ENCODE measurements around the gene NEO1. TPM values are rescaled to one million over a fixed set of nuclear protein-coding genes. Genes with fewer than 3 reads are reported as not detected.

Gene NEO1
- total and polyA plus RNA-seq, 2 of the 13 experiments (the other 11 are each of a cell fraction or from before 2014, with no cell fraction given) = 8.4 to 11.0 TPM

DNA sequence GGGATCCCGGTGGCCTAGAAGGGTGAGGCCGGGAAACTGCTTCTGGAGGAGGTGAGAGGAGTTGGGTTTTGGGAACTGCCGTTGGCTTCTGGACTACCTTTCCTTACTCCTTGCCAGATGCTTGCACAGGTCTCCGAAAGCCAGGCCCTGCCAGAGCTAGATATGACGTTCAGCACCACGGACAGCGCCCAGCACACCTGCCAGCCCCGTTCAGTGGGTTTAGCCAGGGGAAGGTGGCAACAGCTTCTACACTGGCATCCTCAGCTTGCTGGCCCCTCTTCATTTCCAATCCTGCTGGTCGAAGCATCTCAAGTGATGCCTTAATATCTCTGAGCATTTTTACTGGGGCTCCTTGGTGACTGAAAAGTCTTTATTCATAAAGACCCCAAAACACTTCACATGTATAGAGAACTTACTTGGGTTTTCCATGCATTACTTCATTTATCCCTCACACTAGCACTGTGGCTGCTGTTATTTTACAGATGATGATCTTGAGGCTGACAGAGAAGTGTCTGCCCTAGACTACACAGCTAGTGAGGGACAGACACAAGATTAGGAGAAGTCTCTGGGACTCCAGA is 294.6 kb downstream of the NEO1 start (continued):
- TF ChIP-seq, protein P1, sequence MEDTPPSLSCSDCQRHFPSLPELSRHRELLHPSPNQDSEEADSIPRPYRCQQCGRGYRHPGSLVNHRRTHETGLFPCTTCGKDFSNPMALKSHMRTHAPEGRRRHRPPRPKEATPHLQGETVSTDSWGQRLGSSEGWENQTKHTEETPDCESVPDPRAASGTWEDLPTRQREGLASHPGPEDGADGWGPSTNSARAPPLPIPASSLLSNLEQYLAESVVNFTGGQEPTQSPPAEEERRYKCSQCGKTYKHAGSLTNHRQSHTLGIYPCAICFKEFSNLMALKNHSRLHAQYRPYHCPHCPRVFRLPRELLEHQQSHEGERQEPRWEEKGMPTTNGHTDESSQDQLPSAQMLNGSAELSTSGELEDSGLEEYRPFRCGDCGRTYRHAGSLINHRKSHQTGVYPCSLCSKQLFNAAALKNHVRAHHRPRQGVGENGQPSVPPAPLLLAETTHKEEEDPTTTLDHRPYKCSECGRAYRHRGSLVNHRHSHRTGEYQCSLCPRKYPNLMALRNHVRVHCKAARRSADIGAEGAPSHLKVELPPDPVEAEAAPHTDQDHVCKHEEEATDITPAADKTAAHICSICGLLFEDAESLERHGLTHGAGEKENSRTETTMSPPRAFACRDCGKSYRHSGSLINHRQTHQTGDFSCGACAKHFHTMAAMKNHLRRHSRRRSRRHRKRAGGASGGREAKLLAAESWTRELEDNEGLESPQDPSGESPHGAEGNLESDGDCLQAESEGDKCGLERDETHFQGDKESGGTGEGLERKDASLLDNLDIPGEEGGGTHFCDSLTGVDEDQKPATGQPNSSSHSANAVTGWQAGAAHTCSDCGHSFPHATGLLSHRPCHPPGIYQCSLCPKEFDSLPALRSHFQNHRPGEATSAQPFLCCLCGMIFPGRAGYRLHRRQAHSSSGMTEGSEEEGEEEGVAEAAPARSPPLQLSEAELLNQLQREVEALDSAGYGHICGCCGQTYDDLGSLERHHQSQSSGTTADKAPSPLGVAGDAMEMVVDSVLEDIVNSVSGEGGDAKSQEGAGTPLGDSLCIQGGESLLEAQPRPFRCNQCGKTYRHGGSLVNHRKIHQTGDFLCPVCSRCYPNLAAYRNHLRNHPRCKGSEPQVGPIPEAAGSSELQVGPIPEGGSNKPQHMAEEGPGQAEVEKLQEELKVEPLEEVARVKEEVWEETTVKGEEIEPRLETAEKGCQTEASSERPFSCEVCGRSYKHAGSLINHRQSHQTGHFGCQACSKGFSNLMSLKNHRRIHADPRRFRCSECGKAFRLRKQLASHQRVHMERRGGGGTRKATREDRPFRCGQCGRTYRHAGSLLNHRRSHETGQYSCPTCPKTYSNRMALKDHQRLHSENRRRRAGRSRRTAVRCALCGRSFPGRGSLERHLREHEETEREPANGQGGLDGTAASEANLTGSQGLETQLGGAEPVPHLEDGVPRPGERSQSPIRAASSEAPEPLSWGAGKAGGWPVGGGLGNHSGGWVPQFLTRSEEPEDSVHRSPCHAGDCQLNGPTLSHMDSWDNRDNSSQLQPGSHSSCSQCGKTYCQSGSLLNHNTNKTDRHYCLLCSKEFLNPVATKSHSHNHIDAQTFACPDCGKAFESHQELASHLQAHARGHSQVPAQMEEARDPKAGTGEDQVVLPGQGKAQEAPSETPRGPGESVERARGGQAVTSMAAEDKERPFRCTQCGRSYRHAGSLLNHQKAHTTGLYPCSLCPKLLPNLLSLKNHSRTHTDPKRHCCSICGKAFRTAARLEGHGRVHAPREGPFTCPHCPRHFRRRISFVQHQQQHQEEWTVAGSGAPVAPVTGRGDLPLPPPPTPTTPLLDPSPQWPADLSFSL (CRISPR knock-in tag; IDR thresholded peaks at IDR 0.05) = no peak
- TF ChIP-seq ZNF570 (CRISPR knock-in tag; IDR thresholded peaks at IDR 0.05; ENCODE audit: borderline replicate concordance) = no peak
- TF ChIP-seq ZNF160 (CRISPR knock-in tag; IDR thresholded peaks at IDR 0.05) = peak; percentile 69; the same call in 1 of the 2 replicates
- TF ChIP-seq HDAC2 (CRISPR knock-in tag; IDR thresholded peaks at IDR 0.05) = peak; percentile 66; the same call in 1 of the 2 replicates
- TF ChIP-seq HES4 (CRISPR knock-in tag; IDR thresholded peaks at IDR 0.05; ENCODE audit: borderline replicate concordance) = peak; percentile 87
- TF ChIP-seq, protein P2, sequence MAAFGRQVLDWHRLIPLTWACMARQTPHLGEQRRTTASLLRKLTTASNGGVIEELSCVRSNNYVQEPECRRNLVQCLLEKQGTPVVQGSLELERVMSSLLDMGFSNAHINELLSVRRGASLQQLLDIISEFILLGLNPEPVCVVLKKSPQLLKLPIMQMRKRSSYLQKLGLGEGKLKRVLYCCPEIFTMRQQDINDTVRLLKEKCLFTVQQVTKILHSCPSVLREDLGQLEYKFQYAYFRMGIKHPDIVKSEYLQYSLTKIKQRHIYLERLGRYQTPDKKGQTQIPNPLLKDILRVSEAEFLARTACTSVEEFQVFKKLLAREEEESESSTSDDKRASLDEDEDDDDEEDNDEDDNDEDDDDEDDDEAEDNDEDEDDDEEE (CRISPR knock-in tag; IDR thresholded peaks at IDR 0.05) = 0 out of 2 replicates have a peak, but pooled peaks have one; percentile 53
- peak; percentile 38; the same call in 1 of the 2 replicates for TF ChIP-seq BCL6 (CRISPR knock-in tag; IDR thresholded peaks at IDR 0.05)
- no peak for TF ChIP-seq AGO2 (optimal IDR thresholded peaks at IDR 0.05; ENCODE audit: low read depth, low read length)
- TF ChIP-seq, protein P3, sequence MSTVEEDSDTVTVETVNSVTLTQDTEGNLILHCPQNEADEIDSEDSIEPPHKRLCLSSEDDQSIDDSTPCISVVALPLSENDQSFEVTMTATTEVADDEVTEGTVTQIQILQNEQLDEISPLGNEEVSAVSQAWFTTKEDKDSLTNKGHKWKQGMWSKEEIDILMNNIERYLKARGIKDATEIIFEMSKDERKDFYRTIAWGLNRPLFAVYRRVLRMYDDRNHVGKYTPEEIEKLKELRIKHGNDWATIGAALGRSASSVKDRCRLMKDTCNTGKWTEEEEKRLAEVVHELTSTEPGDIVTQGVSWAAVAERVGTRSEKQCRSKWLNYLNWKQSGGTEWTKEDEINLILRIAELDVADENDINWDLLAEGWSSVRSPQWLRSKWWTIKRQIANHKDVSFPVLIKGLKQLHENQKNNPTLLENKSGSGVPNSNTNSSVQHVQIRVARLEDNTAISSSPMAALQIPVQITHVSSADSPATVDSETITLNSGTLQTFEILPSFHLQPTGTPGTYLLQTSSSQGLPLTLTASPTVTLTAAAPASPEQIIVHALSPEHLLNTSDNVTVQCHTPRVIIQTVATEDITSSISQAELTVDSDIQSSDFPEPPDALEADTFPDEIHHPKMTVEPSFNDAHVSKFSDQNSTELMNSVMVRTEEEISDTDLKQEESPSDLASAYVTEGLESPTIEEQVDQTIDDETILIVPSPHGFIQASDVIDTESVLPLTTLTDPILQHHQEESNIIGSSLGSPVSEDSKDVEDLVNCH (CRISPR knock-in tag; IDR thresholded peaks at IDR 0.05) = no peak
- no peak for TF ChIP-seq NR2F6 (IDR thresholded peaks at IDR 0.05)
- TF ChIP-seq NR2F6 (CRISPR knock-in tag; IDR thresholded peaks at IDR 0.05) = no peak
- TF ChIP-seq, protein P4, sequence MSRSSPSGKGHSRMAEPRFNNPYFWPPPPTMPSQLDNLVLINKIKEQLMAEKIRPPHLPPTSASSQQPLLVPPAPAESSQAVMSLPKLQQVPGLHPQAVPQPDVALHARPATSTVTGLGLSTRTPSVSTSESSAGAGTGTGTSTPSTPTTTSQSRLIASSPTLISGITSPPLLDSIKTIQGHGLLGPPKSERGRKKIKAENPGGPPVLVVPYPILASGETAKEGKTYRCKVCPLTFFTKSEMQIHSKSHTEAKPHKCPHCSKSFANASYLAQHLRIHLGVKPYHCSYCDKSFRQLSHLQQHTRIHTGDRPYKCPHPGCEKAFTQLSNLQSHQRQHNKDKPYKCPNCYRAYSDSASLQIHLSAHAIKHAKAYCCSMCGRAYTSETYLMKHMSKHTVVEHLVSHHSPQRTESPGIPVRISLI (CRISPR knock-in tag; IDR thresholded peaks at IDR 0.05; ENCODE audit: borderline replicate concordance) = no peak
- no peak for TF ChIP-seq HCFC1 (IDR thresholded peaks at IDR 0.05; ENCODE audit: low read depth, low read length)
- peak; percentile 47; the same call in 1 of the 2 replicates for TF ChIP-seq ZNF605 (CRISPR knock-in tag; IDR thresholded peaks at IDR 0.05)
- peak in 1 of 2 experiments; percentile 93; a peak in 2 of 4 replicates for TF ChIP-seq KLF16 (CRISPR knock-in tag; IDR thresholded peaks at IDR 0.05)
- peak; percentile 66; the same call in 1 of the 2 replicates for TF ChIP-seq ZNF430 (CRISPR knock-in tag; IDR thresholded peaks at IDR 0.05)
- TF ChIP-seq, protein P5, sequence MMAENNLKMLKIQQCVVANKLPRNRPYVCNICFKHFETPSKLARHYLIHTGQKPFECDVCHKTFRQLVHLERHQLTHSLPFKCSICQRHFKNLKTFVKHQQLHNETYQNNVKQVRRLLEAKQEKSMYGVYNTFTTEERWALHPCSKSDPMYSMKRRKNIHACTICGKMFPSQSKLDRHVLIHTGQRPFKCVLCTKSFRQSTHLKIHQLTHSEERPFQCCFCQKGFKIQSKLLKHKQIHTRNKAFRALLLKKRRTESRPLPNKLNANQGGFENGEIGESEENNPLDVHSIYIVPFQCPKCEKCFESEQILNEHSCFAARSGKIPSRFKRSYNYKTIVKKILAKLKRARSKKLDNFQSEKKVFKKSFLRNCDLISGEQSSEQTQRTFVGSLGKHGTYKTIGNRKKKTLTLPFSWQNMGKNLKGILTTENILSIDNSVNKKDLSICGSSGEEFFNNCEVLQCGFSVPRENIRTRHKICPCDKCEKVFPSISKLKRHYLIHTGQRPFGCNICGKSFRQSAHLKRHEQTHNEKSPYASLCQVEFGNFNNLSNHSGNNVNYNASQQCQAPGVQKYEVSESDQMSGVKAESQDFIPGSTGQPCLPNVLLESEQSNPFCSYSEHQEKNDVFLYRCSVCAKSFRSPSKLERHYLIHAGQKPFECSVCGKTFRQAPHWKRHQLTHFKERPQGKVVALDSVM (CRISPR knock-in tag; IDR thresholded peaks at IDR 0.05) = no peak
